Stimulated activated CD4-positive, alpha-beta T cell treated with anti-CD3 and anti-CD28 coated beads, Interleukin-1b, Interleukin-23, amount 100 ng/mL, for 1 hour (primary cell): ENCODE measurements around the gene ATP13A4.

Experiments used
- DNase-seq, 2 donors: peaks; one replicate each; pipeline ENCODE4 v3.0.0-alpha.2; 2020; ENCODE audit warnings: low read depth in 2 of 2

The ATP13A4 gene

GRCh38 chr3:193554811-193555210 is at the start of gene ATP13A4:
Gene ATP13A4 (minus strand): TSS chr3:193554895. CDS start chr3:193554799, 96 bp downstream.
- no peak for DNase-seq

- DNase-seq = no peak
These were observed 44.7 kb upstream of the ATP13A4 start for GRCh38 chr3:193599393-193599792.

GRCh38 chr3:193598202-193598601 is 43.5 kb upstream of the ATP13A4 start:
- DNase-seq = no peak

- DNase-seq = no peak
These were observed 41.3 kb upstream of the ATP13A4 start for GRCh38 chr3:193595939-193596487.

GRCh38 chr3:193594946-193595689 is 40.4 kb upstream of the ATP13A4 start:
- no peak for DNase-seq

- no peak for DNase-seq
These were observed 39.0 kb upstream of the ATP13A4 start for GRCh38 chr3:193593668-193594030.

- DNase-seq = peak; percentile 72 to 74
These were observed 38.4 kb upstream of the ATP13A4 start, which contains the start of gene OPA1 for GRCh38 chr3:193592841-193593667. Gene OPA1 (plus strand): TSS chr3:193593208. CDS start chr3:193593378, 170 bp downstream.

- no peak for DNase-seq
These were observed 35.6 kb upstream of the ATP13A4 start for GRCh38 chr3:193590088-193590856.

GRCh38 chr3:193589616-193590015 is 34.9 kb upstream of the ATP13A4 start:
- DNase-seq = no peak

- DNase-seq = no peak
These were observed 34.4 kb upstream of the ATP13A4 start for GRCh38 chr3:193589129-193589528.

GRCh38 chr3:193586526-193586925 is 31.8 kb upstream of the ATP13A4 start:
- DNase-seq = no peak

- no peak for DNase-seq
These were observed 30.8 kb upstream of the ATP13A4 start for GRCh38 chr3:193585530-193585929.

- no peak for DNase-seq
These were observed 19.9 kb upstream of the ATP13A4 start for GRCh38 chr3:193574488-193575070.

GRCh38 chr3:193573403-193574191 is 18.9 kb upstream of the ATP13A4 start:
- no peak for DNase-seq

GRCh38 chr3:193572426-193572908 is 17.8 kb upstream of the ATP13A4 start:
- no peak for DNase-seq

- DNase-seq = no peak
These were observed 14.4 kb upstream of the ATP13A4 start for GRCh38 chr3:193569119-193569518.

GRCh38 chr3:193564012-193564411 is 9.3 kb upstream of the ATP13A4 start:
- DNase-seq = no peak

- DNase-seq = no peak
These were observed 8.7 kb upstream of the ATP13A4 start for GRCh38 chr3:193563426-193563825.

GRCh38 chr3:193560870-193561269 is 6.2 kb upstream of the ATP13A4 start:
- no peak for DNase-seq

GRCh38 chr3:193560091-193560490 is 5.4 kb upstream of the ATP13A4 start:
- no peak for DNase-seq
